Measurements from ENCODE around the gene FBXO39.
"Not testable (repeated sequence)": the region's sequence is repeated elsewhere in the genome, so short reads cannot be mapped to it uniquely, and the experiment has no call there.

Gene FBXO39

DNA sequence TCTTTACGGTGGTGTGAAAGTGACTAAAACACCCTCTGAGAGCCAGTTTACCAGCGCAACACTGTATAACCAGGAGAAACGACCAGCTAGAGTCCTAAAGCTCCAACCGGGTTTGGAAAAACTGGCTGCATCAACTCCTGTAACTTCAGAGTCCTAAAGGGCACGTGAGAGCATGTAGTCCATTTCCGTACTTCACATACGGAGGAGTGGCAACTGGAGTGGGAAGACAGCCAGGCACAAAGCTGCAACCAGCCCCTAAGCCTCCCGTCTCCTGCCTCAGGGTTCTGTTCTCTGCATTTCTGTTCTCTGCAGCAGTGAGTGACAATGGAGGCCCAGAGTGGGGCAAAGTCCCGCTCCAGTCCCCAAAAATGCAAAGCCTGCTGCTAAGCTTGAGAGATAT, 36.3 kb downstream of the FBXO39 start:
- Histone ChIP-seq H3K27me3 (ENCODE audit: insufficient read depth, low read length) (peaks cover 29% of the 10 kb centered on the region), H3K4me3 (ENCODE audit: low read depth, low read length) (no peak overlapping the region), H3K79me2 (ENCODE audit: control insufficient read depth, insufficient read depth, low read length, unreplicated experiment) (no peaks in the 10 kb centered on the region), H2AFZ (ENCODE audit: low read length, unreplicated experiment) (no peak overlapping the region), H3K4me1 (ENCODE audit: control insufficient read depth, insufficient read depth, low read length, unreplicated experiment) (no peaks in the 10 kb centered on the region), H3K36me3 (ENCODE audit: insufficient read depth, low read length) (no peaks in the 10 kb centered on the region), H3K27ac (ENCODE audit: low read depth, low read length) (no peak overlapping the region)

DNA sequence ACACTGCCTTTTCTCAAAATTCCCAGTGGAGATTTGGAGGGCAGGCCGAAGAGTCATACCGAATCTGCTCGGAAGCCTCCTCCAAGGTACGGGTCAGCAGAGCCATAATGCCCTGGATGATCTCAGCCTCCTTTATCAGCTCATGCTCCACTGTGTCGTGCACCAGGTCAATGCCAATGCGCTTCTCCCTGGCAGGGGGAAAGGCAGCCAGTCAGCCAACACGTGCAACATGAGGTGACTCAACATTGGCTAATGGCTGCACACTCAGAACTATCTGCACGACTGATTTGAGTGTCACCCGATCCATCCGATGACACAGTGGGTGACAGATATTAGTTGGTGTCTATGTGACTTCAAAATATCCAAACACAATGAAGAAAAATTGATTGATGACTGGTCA, 39.8 kb downstream of the FBXO39 start:
- no peak overlapping the region for H3K4me3 ChIP-seq (ENCODE audit: low read depth, low read length)
- no peaks in the 10 kb centered on the region for H3K4me1 ChIP-seq (ENCODE audit: control insufficient read depth, insufficient read depth, low read length, unreplicated experiment)
- no peaks in the 10 kb centered on the region for H3K79me2 ChIP-seq (ENCODE audit: control insufficient read depth, insufficient read depth, low read length, unreplicated experiment)
- no peak overlapping the region for H3K27ac ChIP-seq (ENCODE audit: low read depth, low read length)
- no peaks in the 10 kb centered on the region for H3K36me3 ChIP-seq (ENCODE audit: insufficient read depth, low read length)
- peaks cover 38% of the 10 kb centered on the region; the same call in 1 of the 2 replicates for H3K27me3 ChIP-seq (ENCODE audit: insufficient read depth, low read length)
- H2AFZ ChIP-seq (ENCODE audit: low read length, unreplicated experiment) = no peak overlapping the region

DNA sequence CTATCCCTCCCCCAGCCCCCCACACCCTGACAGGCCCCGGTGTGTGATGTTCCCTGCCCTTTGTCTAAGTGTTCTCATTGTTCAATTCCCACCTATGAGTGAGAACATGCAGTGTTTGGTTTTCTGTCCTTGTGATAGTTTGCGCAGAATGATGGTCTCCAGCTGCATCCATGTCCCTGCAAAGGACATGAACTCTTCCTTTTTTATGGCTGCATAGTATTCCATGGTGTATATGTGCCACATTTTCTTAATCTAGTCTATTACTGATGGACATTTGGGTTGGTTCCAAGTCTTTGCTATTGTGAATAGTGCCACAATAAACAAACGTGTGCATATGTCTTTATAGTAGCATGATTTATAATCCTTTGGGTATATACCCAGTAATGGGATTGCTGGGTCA, 40.4 kb downstream of the FBXO39 start:
- H3K27ac ChIP-seq (ENCODE audit: low read depth, low read length); H3K4me3 ChIP-seq (ENCODE audit: low read depth, low read length); H2AFZ ChIP-seq (ENCODE audit: low read length, unreplicated experiment); H3K4me1 ChIP-seq (ENCODE audit: control insufficient read depth, insufficient read depth, low read length, unreplicated experiment); H3K36me3 ChIP-seq (ENCODE audit: insufficient read depth, low read length); H3K79me2 ChIP-seq (ENCODE audit: control insufficient read depth, insufficient read depth, low read length, unreplicated experiment): not testable (repeated sequence)
- peaks cover 37% of the 10 kb centered on the region; the same call in 1 of the 2 replicates for H3K27me3 ChIP-seq (ENCODE audit: insufficient read depth, low read length)

DNA sequence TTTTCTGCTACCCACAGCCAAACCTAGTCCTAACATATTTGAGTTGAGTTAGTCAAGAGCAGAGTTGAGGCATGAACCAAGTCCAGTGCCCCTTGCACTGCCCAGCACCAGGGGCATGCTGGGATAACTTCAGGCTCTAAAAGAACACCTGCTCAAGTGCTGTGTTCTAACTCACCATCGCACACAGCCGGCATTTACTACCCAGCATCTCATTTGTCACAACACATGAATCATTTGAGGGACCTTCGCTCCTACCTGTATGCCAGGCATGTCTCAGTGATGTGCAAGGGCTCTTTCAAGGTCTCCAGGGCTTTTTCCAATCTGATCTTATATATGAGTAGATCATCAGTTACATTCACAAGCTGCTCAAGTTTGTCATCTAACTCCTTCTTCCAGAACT, 42.9 kb downstream of the FBXO39 start:
- no peaks in the 10 kb centered on the region for H3K36me3 ChIP-seq (ENCODE audit: insufficient read depth, low read length)
- no peaks in the 10 kb centered on the region for H3K79me2 ChIP-seq (ENCODE audit: control insufficient read depth, insufficient read depth, low read length, unreplicated experiment)
- peaks cover 26% of the 10 kb centered on the region; the same call in 1 of the 2 replicates for H3K27me3 ChIP-seq (ENCODE audit: insufficient read depth, low read length)

DNA sequence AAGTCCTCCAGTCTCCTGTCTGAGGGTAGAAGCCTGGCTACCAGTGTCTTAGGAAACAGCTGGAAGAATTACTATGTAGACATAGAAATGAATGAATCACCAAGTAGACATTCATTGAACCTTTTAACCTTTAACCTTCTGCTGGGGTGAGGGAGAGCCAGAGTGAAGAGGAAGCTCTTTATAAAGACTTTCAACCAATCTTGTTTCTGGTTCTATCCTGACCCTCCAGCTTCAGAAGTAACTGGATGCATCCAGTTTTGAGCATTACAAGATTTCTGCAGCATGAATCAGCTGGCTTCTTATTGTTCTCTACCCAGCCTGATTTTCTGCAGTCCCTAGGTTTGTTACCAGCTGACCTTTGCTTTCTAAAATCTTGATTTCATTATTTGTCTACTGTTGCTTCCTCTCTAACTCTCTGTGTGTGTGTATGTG, 47.0 kb downstream of the FBXO39 start:
- Histone ChIP-seq H3K4me1 (ENCODE audit: control insufficient read depth, insufficient read depth, low read length, unreplicated experiment) (peaks cover 13% of the 10 kb centered on the region), H3K27me3 (ENCODE audit: insufficient read depth, low read length) (peaks cover 18% of the 10 kb centered on the region; the same call in 1 of the 2 replicates)

More for the DNA sequence above, 42.9 kb downstream of the FBXO39 start:
- Histone ChIP-seq H3K27ac (ENCODE audit: low read depth, low read length) (no peak overlapping the region), H2AFZ (ENCODE audit: low read length, unreplicated experiment) (no peak overlapping the region), H3K4me3 (ENCODE audit: low read depth, low read length) (no peak overlapping the region), H3K4me1 (ENCODE audit: control insufficient read depth, insufficient read depth, low read length, unreplicated experiment) (peaks cover 13% of the 10 kb centered on the region)

DNA sequence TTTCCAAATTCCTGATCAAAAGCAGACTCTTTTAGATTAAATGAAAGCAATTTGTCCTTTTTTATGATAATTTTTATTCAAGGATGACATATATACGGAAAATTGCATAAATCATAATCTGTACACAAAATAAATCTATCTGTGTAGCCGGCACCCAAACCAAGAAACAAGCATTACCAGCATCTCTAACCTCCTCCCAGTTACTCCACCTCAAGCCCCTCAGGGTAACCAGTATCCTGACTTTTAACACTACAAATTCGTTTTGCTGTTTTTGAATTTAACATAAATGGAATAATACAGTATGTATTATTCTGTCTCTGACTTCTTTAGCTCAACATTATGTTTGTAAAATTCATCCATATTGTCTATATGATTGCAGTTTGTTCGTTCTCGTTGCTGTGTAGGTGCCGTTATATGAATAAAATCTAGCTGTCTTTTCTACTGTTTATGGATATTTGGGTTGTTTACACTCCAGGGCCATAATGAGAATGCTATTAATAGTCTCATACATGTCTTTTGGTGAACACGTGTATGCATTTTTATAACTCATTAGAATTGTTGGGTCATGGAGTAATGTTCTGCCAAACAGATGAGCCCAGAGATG, 54.5 kb downstream of the FBXO39 start:
- no peaks in the 10 kb centered on the region for H3K4me1 ChIP-seq (ENCODE audit: control insufficient read depth, insufficient read depth, low read length, unreplicated experiment)
- no peaks in the 10 kb centered on the region for H3K36me3 ChIP-seq (ENCODE audit: insufficient read depth, low read length)
- H2AFZ ChIP-seq (ENCODE audit: low read length, unreplicated experiment) = no peak overlapping the region
- H3K4me3 ChIP-seq (ENCODE audit: low read depth, low read length) = no peak overlapping the region
- peaks cover 69% of the 10 kb centered on the region for H3K27me3 ChIP-seq (ENCODE audit: insufficient read depth, low read length)
- no peaks in the 10 kb centered on the region for H3K79me2 ChIP-seq (ENCODE audit: control insufficient read depth, insufficient read depth, low read length, unreplicated experiment)
- H3K27ac ChIP-seq (ENCODE audit: low read depth, low read length) = no peak overlapping the region

More for the DNA sequence above, 47.0 kb downstream of the FBXO39 start:
- Histone ChIP-seq H3K79me2 (ENCODE audit: control insufficient read depth, insufficient read depth, low read length, unreplicated experiment) (no peaks in the 10 kb centered on the region), H3K27ac (ENCODE audit: low read depth, low read length) (peak overlapping the region; percentile 53), H2AFZ (ENCODE audit: low read length, unreplicated experiment) (no peak overlapping the region), H3K36me3 (ENCODE audit: insufficient read depth, low read length) (no peaks in the 10 kb centered on the region), H3K4me3 (ENCODE audit: low read depth, low read length) (0 out of 2 replicates have a peak overlapping the region, but pooled peaks have one; percentile 9)

DNA sequence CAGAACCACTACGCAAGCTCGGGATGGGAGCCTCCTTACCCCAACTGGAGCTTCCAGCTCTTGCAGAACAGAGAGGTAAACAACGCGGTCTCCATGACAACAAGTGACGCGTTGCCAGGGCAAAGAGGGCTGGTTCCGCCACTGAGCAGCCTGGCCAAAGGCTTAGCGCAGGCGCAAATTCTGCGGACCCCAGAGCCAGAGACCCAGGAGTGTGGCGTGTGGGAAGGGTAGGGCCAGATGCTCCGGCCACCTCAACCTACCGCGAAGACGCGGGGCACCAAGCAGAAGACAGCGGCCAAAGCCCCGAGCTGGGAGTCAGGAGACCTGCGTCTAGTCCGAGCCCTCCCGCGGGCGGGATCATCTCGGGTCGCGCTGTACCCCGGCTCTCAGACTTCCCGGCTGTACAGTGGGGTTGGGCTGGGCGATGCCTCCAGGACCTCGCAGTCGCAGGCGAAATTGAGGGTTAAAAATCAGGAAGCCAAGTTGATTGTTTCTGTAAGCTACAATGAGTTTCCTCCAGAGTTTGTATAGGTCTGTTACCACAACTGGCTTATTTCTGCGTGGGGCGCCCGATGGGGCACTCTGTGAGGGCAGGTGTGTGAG, 55.7 kb downstream of the FBXO39 start, which contains the start of gene TEKT1:
TEKT1 (minus strand) TSS at position 69 of the 603 bp plus-strand sequence. CDS start 1,353 bp downstream, outside the sequence.
- peaks cover 81% of the 10 kb centered on the region for H3K27me3 ChIP-seq (ENCODE audit: insufficient read depth, low read length)
- H2AFZ ChIP-seq (ENCODE audit: low read length, unreplicated experiment) = no peak within 1 kb of the TSS
- H3K4me1 ChIP-seq (ENCODE audit: control insufficient read depth, insufficient read depth, low read length, unreplicated experiment) = no peaks in the 10 kb centered on the region
- no peaks in the 10 kb centered on the region for H3K79me2 ChIP-seq (ENCODE audit: control insufficient read depth, insufficient read depth, low read length, unreplicated experiment)
- H3K4me3 ChIP-seq (ENCODE audit: low read depth, low read length) = peak within 1 kb of the TSS; percentile 74
- no peak within 1 kb of the TSS for H3K27ac ChIP-seq (ENCODE audit: low read depth, low read length)
- no peaks in the 10 kb centered on the region for H3K36me3 ChIP-seq (ENCODE audit: insufficient read depth, low read length)

Data from ACC112 (cell line).